K562 (cell line): Measurements from ENCODE around the gene CTDSP1. TPM values are rescaled to one million over a fixed set of nuclear protein-coding genes. Genes with fewer than 3 reads are reported as not detected.

Experiments used
- BRD9 ChIP-seq: fragments of 450-650 bp; IDR thresholded peaks from 2 replicates; pipeline ENCODE4 v1.6.1; 2018; ENCODE audit warnings: low read depth; ENCODE audit not compliant: partially characterized antibody
- CXXC5 ChIP-seq: fragments of 250-450 bp; sonication (Bioruptor Pico); IDR thresholded peaks from 2 replicates; pipeline ENCODE4 v1.8.0; 2022; ENCODE audit warnings: inconsistent platforms, mild to moderate bottlenecking, moderate library complexity
- GABPB2 ChIP-seq: fragments of 250-450 bp; sonication (Bioruptor Pico); conservative IDR thresholded peaks from 2 replicates; pipeline ENCODE4 v1.5.1; 2021; ENCODE audit warnings: mild to moderate bottlenecking
- NRF1 ChIP-seq, 2 experiments: fragments of 450-650 bp; IDR thresholded peaks in 1 of 2; conservative IDR thresholded peaks in 1 of 2; 2 replicates each; pipeline ENCODE4 v1.6.1; 2014; ENCODE audit warnings: mild to moderate bottlenecking in 2 of 2
- REST ChIP-seq, 2 experiments: fragments of 450-650 bp; formaldehyde crosslinking in 1 of 2; IDR thresholded peaks; 2 replicates each; pipeline versions ENCODE4 v1.4.0 to v1.6.1; 2014 to 2020; ENCODE audit warnings: mild to moderate bottlenecking in 2 of 2, borderline replicate concordance in 1 of 2, low read depth in 1 of 2
- TCF3 ChIP-seq: sonication (generic); formaldehyde crosslinking; IDR thresholded peaks from 2 replicates; pipeline ENCODE4 v1.4.0; 2020; ENCODE audit warnings: mild to moderate bottlenecking, missing genetic modification reagents
- ZFX ChIP-seq: sonication (generic); formaldehyde crosslinking; IDR thresholded peaks from 2 replicates; pipeline ENCODE4 v1.8.0; 2022; ENCODE audit warnings: mild to moderate bottlenecking, missing genetic modification reagents, moderate library complexity
- polyA plus RNA-seq, 8 experiments: library from polyadenylated mRNA; depleted of rRNA in 4 of 8; stranded (reverse) in 5 of 8; unstranded in 3 of 8; fragments of >200 nt; fragmentation: Nextera tagmentation in 2 of 8; fragmentation: Illumina TruSeq in 1 of 8; extraction: Ambion mirVana in 2 of 8; extraction: Trizol in 1 of 8; gene quantifications; 2 replicates each; pipeline versions ENCODE4 v1.2.1 to v1.2.3, GENCODE V29; 2011 to 2014; ENCODE audit warnings: inconsistent platforms in 1 of 8, missing spikeins in 1 of 8
- total RNA-seq, 7 experiments: library from RNA; depleted of rRNA in 6 of 7; stranded (reverse); fragments of >200 nt in 6 of 7; fragmentation: Illumina TruSeq in 2 of 7; extraction: Trizol in 2 of 7; gene quantifications; 2 replicates each; pipeline versions ENCODE4 v1.2.1 to v1.2.3, GENCODE V29; 2011 to 2021; ENCODE audit warnings: low replicate concordance in 1 of 7
- TF ChIP-seq, protein P1 (sequence below): fragments of 450-650 bp; IDR thresholded peaks from 2 replicates; pipeline ENCODE4 v1.6.1; 2016; ENCODE audit warnings: low read depth, mild to moderate bottlenecking, moderate library complexity

Gene CTDSP1
- total and polyA plus RNA-seq, 9 of the 15 experiments (the other 6 are each of a cell fraction or from before 2014, with no cell fraction given): 2.4 to 74.8 (median 45.8) TPM

DNA sequence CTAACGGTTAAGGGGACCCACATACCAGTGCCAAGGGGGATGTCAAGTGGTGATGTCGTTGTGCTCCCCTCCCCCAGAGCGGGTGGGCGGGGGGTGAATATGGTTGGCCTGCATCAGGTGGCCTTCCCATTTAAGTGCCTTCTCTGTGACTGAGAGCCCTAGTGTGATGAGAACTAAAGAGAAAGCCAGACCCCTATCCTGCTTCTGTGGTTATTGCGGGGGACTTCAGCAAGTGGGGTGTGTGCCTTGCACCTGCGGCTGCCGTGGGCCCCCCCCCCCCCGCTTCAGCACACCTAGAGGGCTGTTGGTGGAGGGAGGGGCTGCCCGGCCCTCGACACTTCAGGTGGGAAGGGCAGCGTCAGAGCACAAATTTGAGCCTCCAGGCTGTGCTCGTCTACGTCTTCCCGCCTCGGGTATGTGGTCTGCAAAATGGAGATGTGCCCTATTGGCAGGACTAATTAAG, 6.1 kb downstream of the CTDSP1 start (continued):
- TF ChIP-seq GABPB2 (CRISPR knock-in tag): no peak
- no peak for TF ChIP-seq CXXC5 (CRISPR knock-in tag)
- no peak for TF ChIP-seq ZFX (CRISPR knock-in tag)
- no peak for TF ChIP-seq NRF1 (conservative IDR thresholded peaks at IDR 0.05 in 1 of 2, IDR thresholded peaks at IDR 0.05 in 1 of 2)
- TF ChIP-seq TCF3: no peak
- TF ChIP-seq, protein P1, sequence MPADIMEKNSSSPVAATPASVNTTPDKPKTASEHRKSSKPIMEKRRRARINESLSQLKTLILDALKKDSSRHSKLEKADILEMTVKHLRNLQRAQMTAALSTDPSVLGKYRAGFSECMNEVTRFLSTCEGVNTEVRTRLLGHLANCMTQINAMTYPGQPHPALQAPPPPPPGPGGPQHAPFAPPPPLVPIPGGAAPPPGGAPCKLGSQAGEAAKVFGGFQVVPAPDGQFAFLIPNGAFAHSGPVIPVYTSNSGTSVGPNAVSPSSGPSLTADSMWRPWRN: no peak
- TF ChIP-seq BRD9: no peak
- TF ChIP-seq REST (IDR thresholded peaks at IDR 0.05; ENCODE audit: borderline replicate concordance): no peak
- peak; percentile 43; the same call in 1 of the 2 replicates for TF ChIP-seq REST (CRISPR knock-in tag; IDR thresholded peaks at IDR 0.05; ENCODE audit: low read depth)
